ENCODE results near the gene PARP9.

Gene PARP9

GRCh38 chr3:122481390-122481789 is 82.7 kb downstream of the PARP9 start:
- no peak for DNase-seq
